Body of pancreas (tissue), 4 donors: Measurements from ENCODE around the gene KIF26A.
"Not testable (repeated sequence)": the region's sequence is repeated elsewhere in the genome, so short reads cannot be mapped to it uniquely, and the experiment has no call there.

ENCODE experiments used
- CTCF ChIP-seq, 7 experiments: fragments of 450-650 bp in 4 of 7; fragments of 200-600 bp in 3 of 7; sonication (generic) in 3 of 7; IDR thresholded peaks; one replicate each; pipeline ENCODE4 v1.5.1; 2016 to 2019; ENCODE audit warnings: antibody characterized with exemption in 7 of 7
- POLR2A ChIP-seq, 3 donors: fragments of 450-650 bp; IDR thresholded peaks; one replicate each; pipeline ENCODE4 v1.6.1; 2016; ENCODE audit warnings: antibody characterized with exemption in 3 of 3, mild to moderate bottlenecking in 2 of 3

GRCh38 chr14:104225278-104226190 is 87.1 kb downstream of the KIF26A start:
- TF ChIP-seq POLR2A, CTCF (IDR thresholded peaks at IDR 0.05): not testable (repeated sequence)
